HG03025 (cell line): ENCODE data around the gene MYLK.

Source experiments
- ATAC-seq: cut with Tn5 transposase; IDR thresholded peaks from one replicate; pipeline ENCODE4 v1.9.1; 2021; ENCODE audit warnings: mild to moderate bottlenecking, moderate library complexity; ENCODE audit not compliant: unreplicated experiment, low FRiP score

MYLK gene

DNA sequence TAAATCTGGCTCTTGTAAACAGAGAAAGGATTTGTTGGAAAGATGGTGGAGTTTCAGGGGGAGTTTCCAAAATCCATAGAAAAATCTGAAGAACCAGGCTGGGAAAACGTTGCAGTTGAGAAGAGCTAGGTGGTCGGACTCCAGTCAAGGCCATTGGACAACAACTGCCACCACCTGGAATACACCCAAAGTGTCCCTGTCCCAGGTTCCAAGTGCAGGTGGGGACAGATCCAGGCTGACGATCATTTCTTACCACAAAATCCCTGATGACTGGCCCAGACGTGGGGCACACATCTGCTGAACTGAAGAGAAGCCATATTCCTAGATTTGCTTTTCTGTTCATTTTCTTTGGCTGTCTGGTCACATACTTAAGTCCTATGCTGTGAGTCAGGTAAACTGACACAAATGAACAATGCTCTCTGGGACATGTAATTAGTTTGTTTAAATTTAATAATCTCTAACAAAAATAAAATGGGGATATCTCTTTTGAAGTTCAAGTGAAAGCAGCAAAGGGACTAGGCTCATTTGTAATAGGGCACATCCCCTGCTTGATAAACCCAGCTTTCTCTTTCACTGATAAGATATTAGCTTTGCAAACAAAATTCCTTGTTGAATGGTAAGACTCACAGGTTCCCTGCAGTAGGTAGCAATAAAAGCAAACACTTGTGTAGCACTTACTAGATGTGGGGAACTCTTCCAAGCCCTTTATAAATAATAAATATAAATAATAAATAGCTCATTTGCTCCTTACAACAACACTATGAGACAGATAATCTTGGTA is 88.5 kb downstream of the MYLK start:
- ATAC-seq, result no peak

GRCh38 chr3:123793425-123793824 is 90.7 kb downstream of the MYLK start:
- no peak for ATAC-seq

DNA sequence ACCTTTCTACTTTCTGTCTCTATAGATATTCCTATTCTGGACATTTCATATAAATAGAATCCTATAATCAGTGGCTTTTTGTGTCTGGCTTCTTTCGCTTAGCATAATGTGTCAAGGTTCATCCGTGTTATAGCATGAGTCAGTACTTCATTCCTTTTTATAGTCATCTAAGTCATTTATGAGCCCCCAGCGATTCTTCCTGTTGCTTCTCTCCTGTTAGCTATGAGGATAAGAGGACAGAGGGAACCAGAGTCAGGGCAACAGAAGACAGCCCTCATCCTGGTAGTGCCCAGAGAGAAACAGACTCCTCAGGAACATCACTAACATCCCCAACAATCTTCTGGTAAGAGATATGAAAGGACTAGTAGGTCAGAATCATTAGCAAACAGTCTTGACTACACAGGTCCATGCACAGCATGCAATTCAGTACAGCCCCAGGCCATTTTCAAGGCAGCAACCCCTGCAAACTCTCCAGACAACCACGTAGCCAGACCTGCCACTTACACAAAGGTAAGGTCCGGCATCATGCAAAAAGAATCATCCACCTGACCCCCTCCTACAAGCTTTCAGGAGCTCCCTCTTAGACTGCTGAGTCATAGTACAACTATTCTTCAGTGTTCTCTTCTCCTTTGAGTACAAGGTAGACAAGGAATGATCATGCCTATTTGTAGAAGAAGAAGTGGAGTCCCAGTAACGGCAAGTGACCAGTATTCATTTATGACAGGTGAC is 91.5 kb downstream of the MYLK start:
- no peak for ATAC-seq

DNA sequence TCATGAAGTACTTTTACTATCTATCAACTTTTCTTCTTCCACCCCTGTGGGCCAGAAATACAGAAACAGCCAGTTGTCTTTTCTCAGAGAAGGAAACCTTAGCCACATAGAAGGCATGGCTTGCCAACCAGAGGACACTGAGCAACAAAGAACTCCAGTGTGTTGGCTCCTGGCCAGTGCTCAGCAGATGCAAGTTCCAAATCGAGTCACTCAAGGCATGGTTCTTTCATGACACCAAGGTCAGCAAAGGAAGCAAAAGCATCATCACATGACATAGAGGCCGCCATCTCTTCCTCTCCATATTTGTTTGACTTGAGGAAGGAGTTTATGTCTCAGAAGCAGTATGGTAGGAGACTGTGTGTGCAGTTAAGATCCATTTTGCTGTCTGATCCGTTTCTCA is 92.2 kb downstream of the MYLK start:
- no peak for ATAC-seq

DNA sequence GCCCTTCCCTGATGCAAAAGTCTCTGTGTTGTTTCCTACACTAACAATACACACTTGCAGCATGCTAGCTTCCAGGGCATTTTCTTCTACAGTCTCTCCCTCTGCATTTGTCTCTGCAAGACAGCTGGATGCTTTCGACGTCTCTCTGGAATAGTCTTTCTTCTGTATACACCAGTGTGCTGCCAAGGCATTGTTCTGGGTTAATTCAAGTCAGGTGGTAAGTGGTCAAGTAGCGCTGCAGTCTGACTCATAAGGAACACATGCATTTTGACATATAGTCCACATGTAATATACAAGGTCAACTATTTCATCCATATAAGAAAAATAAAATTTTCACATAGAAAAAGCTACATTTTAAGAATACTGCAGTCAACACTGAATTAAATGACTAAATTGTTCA is 92.7 kb downstream of the MYLK start:
- no peak for ATAC-seq

GRCh38 chr3:123791073-123791370 is 93.1 kb downstream of the MYLK start:
- ATAC-seq, result no peak

GRCh38 chr3:123790254-123791072 is 93.7 kb downstream of the MYLK start:
- no peak for ATAC-seq

GRCh38 chr3:123789760-123790159 is 94.4 kb downstream of the MYLK start:
- ATAC-seq, result no peak

DNA sequence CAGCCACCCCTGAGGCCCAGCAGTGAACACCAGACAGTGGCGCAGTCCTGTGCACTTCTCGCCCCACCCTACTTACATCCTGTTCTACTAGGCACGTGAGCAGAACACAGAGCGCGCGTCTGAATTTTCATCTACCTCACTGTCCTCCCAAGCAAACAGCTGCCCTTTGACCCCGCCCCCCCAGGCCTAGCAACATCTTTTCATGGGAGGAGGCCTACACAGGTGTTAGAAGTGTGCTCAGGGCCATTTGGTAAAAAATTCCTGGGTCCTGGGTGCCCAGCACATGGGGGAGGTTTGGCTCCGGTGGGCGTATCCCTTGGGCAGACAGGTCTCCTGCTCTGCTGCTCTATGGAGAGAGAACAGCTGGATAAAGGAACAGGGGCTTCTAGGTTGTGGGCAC is 95.0 kb downstream of the MYLK start:
- ATAC-seq, result no peak

DNA sequence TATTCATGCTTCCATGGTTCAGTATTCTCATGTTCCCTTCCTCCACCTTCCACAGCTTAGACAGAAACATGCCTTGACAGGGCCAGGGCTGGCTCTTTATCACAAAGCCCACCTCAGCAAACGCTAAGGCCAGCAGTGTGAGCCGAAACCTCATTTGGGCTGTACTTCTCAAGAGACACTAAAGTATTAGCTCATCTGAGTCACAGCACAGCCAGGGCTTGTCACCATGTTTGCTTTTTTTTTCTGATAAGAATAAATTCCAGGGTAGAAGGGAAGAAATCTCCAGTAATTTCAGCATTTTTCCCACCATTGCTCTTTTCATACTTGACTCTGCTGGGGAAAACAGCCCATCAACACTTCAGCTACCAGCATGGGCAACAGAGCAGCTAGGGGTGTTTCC is 95.4 kb downstream of the MYLK start:
- ATAC-seq, result no peak

- no peak for ATAC-seq
These were observed 97.0 kb downstream of the MYLK start for GRCh38 chr3:123787133-123787532.

DNA sequence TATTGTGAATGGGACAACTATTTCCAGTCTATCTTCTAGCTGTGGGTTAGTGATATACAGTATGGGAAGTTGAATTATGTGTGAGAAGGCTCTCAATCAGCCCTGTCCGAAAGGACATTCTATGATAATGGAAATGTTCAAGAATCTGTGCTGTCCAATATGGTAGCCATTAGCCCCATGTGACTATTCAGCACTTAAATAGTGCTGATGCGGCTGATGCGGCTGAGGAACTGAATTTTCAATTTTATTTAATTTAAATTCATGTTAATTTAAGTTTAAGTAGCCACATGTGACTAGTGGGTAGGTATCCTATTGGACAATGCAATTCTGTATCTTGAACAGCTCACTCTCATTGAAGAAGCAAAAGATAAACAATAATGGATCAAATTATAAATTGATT is 98.5 kb downstream of the MYLK start:
- ATAC-seq, result no peak

GRCh38 chr3:123783811-123784210 is 100.3 kb downstream of the MYLK start:
- no peak for ATAC-seq

DNA sequence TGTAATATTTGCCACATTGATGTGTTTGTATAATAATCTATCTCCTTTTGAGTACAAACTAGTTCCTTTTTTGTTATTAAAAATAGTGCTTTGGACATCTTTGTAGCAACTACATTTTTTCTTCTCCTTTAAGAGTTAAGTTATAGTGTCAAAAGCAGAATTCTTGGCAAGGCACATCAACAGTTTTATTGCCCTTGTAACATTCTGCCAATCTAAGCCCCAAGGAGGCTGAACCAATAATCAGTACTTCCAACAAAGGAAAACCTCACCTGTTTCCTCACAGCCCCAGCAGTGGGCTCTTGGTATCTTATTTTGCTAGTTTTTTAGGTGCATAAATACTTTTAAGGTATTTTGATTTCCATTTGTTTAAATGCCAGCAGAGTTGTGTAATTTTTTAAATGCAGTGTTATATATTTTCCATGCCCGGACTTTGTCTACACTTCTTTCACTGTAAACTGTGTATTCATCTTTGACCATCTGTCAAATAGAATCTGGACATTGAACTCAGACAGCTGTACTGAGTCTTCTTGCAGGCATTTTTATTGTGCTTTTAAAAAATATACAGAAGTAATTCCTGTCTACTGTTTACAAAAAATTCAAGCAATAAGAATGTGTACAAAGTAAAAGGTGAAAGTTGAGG is 101.0 kb downstream of the MYLK start:
- no peak for ATAC-seq

DNA sequence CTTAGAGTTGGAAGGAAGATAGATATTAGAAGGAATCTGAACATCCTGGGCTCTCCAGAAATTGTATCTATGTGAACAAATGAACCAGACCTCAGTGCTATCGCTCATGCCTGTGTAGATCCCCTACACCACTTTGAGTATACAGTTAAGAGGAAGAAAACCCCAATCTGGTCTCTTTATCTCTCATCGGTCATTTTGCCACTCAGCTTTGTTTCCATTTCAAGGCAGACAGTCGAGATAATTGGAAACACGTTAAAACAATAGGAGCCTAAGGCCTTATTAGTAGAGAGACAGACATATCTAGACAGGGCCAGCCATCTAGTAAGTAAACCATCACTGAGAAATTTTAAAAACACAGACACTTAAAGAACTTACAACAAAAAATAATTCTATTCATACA is 101.6 kb downstream of the MYLK start:
- ATAC-seq, result no peak

DNA sequence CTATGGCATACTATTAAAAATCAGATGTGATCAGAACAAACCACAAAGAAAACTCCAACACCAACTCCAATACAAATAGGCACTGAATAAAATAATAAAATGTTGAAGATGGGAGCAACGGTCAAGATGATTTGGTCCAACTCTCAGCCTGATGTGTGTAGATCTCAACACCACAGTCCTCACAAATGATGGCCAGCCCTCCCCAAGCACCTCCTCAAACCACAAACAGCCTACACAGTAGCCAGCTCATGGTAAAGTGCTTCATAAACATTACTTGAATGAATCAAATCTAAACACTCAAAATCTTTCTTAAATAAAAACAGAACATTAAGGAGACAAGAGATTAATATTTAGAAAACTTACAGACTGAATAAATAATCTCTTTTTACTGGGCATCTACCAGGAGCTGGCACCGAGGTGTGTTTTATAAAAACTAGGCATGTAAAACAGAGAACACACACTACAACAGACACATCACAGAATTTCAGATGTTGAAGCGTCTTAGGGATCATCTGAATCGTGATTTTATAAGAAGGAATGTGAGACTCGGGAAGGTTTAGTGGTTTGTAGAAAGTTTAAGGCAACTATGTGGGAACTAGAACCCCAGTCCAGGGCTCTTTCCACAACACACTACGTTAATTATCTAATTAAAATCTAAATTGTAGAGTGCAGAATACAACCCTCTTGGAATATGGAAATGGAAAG is 102.4 kb downstream of the MYLK start:
- ATAC-seq, result no peak

DNA sequence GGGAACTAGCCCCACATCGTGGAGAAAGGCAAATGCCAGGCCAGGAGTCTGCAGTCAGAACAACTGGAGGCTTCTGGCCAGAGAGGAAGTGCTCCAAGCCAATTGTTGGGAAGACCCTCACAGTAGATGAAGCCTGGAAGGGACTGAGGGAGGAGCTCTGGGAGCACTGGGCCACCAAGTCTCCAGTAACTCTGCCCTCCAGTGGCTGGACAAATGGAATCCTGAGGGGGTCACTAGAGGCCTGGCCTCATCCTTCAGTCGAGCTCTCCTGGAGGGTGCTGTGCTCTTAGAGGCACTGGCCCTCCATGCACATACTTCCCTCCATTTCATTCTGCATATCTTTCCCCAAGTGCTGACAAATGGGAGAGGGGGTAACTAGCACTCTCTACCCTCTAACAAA is 103.0 kb downstream of the MYLK start:
- no peak for ATAC-seq

DNA sequence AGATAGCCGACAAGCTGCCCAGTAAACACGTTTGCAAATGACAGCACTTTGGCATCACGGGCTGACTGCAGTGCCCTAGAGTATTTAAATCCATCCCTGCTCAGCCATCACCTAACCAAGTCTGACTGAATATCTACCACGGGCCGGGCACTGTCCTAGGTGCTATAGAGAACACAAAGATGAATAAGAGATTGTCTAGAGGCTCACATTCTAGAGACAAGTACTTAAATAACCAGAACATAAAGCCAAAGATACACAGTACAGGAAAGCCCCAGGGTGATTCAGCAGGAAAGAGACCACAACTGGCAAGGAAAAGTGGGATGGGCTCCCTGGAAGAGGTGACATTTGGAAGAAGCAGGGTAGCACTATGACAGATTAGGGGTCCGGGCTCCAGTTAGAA is 103.5 kb downstream of the MYLK start:
- no peak for ATAC-seq

- ATAC-seq, result no peak
These were observed 104.4 kb downstream of the MYLK start for GRCh38 chr3:123779655-123780231.

- ATAC-seq, result no peak
These were observed 105.0 kb downstream of the MYLK start for GRCh38 chr3:123778991-123779622.
